Activated CD4-positive, CD25-positive, alpha-beta regulatory T cell treated with anti-CD3 and anti-CD28 coated beads, Interleukin-2, amount 50 U/mL, for 72 hours (primary cell): ENCODE results near the gene SEC22B.
"Not testable (repeated sequence)": the region's sequence is repeated elsewhere in the genome, so short reads cannot be mapped to it uniquely, and the experiment has no call there.

ENCODE experiments used
- DNase-seq: peaks from one replicate; pipeline ENCODE4 v3.0.0; 2021

Gene SEC22B

DNA sequence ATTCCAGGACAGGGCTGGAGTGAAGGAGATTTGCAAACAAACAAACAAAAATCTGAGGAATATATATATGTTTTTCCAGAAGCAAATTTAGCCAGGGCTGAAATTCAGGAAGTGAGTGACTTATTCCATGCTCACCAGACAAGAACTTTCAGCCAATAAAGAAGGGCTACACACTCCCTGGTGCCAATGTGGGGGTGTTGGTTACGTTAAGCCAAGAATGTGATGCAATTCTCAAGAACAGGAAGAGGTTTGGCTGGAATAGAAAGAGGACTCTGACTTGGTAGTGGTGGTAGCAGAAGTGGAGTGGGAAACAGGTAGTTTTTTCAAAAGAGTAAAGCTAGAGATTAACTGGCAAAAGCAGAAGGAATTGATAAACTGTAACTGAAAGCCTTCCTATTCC, 31.7 kb downstream of the SEC22B start:
- not testable (repeated sequence) for DNase-seq

DNA sequence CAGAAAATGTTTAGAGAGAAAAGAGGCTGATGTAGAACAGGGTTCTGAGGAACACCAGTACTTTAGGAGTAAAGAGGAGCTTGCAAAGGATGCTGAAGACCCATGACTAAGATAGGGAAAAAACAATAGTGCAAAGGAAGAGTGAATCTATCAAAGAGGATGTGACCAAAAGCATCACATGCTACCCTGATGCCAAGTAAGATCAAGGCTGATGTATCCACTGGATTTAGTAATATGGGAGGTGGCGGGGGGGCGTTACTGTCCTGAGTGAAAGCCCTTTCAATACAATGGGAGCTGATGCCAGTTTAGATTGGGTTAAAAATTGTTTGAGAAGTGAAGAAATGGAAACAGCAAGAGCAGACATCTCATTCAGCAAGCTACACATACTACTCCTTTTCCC, 32.2 kb downstream of the SEC22B start:
- not testable (repeated sequence) for DNase-seq

DNA sequence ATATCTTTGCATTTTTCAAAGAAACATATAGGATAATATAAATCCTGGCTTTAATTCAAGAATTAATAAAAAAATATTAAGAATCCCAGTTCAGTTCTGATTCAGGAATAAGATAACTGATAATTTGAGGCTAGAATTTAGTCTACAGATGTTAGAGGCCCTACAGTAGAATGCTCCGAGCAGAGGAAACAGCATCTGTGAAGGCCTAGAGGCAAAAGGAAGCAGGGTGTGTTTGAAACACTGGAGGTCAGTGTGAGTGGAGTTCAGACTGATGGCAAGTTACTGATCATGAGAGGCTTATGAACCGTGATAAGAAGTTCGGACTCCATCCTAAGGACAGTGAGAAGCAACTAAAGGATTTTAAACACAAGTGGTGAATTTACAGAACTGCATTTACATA, 33.0 kb downstream of the SEC22B start:
- not testable (repeated sequence) for DNase-seq

DNA sequence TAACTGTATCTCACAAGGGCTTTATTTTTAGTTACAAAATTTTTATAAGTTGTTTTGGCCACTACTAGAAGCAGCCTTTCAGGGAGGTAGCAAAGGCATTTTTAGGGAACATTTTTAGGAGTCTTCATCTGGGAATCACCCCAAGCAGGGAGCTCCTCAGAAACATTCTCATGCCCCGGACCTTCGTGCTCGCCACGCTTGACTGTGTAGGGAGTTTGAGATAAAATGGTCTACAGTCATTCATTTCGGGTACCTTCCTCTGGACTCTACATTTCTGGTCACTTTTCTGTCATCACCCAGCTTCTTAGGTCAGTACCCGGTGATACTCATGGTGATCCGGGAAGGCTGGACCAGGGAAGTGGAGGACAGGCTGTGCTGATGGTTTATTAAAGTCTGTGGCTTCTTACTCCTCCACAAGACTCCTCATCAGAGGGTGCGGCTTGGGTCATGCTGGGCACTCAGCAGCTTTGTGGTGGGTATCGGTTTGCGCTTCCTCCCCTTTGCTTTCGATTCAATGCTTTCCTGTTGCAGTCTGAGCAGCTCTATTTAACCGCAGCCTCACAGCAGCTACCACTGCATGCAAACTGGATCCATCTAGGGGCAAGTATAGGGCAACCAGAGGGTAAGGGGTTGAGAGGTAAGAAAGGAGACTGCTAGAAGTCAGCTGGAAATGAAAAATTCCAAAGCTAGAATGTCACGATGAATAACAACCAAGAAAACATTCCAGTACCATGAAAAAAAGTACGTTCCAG, 33.6 kb downstream of the SEC22B start:
- DNase-seq = peak; percentile 51

DNA sequence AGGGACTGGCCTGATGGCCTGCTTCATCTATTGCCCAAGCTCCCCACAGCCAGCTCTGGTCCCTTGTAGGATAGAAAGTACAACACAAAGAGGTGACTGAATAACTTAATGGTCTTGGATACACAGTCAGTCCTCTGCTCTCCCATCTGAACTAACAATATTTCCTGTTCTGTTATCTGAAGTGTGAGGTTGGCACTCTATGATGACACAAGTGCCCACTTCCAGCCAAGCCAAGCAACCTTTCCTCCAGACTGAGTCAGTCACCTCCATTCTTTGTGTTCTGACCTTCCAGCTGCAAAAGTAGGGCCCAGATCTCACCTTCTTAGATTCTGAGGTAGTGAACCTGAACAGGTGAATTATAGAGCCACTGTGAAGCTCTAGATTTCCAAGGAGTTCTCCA, 34.5 kb downstream of the SEC22B start:
- DNase-seq = not testable (repeated sequence)

DNA sequence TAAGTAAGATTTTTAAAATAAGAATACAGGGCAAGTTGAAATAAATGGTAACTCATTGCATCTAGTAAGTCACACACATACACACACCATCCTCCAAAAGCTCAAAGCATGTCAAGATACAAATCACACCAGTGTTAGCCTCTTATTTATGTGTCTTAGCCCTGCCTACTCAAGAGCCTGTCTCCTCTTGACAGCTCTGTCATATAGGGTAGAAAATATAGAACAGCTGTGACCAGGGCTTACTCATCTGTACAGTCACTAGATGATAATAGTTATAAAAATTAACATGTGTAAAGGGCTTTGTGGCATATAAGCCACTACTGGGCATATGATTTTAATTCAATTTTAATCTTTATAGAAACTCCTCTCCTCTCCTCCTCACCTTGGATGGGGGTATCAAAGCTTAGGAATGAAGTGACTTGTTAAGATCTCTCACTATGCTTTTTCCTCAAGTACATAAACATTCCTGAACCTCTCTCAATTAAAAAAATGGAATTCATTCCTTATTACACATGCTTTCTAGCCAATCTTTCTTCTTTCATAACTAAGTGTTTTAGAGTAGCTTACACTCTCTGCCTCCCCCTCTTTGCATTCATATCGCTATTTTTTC, 35.6 kb downstream of the SEC22B start:
- not testable (repeated sequence) for DNase-seq

DNA sequence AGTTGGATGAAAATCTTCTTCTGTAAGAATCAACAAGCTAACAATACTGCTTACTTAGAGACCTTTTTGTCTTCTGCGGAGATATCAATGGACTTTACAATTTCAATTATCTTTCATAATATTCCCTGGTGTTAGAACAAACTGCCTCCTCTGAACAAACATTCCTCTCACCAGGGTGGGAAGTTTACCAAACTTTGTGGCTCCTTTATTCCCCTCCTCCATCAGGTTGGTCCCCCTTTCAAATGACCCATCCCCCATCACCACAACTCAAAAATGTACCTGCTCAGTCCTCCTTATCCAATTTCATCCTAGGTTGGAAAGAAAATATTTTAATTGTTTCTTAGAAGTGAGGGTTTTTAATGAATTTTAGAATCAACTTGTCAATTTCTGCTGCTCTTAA, 40.2 kb downstream of the SEC22B start:
- DNase-seq = not testable (repeated sequence)

DNA sequence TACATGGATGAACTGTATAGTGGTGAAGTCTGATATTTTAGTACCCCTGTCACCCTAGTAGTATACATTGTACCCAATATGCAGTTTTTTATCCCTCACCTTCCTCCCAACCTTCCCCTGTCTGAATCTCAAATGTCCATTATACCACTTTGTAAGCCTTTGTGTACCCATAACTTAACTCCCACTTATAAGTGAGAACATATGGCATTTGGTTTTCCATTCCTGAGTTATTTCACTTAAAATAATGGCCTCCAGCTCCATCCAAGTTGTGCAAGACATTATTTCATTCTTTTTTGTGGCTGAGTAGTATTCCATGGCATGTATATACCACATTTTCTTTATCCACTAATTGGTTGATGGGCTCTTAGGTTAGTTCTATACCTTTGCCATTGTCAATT, 42.4 kb downstream of the SEC22B start:
- DNase-seq = not testable (repeated sequence)

DNA sequence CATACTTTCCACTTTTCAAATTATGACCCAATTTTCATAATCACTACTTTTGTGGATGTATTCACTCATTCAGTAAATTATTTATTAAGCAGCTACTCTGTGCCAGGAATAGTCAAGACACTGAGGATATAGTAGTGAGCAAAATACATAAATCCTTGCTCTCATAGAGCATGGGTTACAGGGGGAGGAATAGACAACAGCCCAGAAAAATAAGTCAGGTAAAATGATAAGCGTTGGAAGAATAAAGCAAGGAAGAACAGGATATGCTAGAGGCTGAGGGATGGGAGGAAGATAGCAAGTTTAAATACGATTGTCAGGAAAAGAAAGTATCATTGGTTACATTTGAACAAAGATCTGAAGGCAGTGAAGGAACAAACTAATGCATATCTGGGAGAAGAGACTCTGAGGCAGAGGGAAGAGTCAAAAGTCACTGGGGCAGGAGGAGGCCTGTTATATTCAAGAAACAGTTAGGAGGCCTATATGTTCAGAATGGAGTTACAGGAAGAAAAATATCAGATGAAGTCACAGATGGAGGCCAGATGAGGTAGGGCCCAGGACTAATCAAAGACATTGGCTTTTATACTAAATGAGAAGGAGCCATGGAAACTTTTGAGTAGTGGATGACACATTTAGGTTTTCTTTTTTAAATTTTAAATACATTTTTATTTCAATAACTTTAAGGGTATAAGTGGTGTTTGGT, 42.9 kb downstream of the SEC22B start:
- DNase-seq = no peak

DNA sequence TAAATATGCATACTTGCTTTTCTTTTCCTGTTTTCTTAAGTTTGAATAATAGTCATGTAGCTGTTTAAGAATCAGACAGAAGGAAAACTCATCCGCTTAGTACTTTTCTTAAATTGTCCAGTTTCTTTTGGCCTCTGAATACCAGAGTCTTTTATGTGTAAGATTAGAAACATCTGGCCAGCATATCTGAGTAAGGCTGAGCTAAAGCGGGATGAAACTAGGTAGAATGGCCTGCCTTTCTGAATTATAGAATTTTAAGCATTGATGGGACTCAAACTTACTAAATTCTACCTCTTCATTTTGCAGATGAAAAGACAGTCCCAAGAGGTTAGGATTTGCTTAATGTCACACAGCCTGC, 43.9 kb downstream of the SEC22B start:
- not testable (repeated sequence) for DNase-seq

DNA sequence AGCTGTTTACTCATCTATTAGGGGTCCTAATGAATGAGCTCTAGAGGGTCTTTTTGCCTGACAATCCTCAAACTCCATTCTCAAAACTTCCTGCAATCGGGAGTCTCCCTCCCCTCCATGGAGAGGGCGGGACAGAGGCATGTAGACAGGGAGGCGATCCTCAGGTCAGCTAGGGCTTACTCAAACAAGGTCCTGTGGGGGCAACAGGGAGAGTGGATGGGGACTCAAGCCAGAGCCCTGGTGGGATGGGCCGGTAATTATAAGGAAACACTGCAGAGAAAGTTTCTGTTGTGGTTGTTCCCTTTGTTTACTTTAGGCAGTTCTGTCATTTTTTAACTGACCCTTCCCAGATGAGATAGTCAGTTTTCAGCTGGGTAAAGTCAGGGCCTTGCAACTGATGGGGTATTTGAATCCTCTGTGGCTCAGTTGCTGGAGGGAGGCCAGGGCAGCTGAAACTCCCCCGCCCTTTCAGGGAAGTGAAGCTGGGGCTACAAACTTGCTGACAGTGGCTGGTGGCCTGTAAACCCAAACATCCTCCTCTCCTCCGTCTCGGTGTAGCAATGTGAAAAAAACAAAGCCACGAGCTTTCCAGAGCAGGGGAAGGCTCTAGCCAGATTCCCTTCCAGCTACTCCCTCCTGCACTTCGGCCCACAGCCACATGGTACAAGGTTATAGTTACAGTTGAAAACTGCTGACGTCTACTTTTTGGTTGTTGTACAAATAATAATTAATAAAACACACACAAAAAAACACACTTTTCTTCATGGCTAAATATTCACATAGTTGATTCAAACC, 44.5 kb downstream of the SEC22B start:
- not testable (repeated sequence) for DNase-seq

DNA sequence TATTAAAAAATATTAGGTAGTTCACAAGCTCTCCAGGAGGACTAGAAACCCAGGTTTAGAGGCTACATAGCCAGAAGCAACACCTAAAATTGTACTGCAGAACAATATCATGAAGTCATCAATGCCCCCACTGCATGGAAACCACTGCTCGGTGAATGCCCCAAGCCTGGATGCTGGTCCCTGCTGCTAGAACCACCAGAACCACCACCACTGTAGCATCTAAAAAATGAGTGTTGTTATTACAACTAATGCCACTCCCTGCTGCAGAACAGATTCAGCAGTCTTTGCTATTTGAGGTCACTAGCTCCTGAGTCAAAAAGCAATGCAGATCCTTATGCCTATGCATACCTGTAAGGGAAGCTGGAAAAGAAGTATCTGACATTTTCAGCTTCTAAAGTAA, 48.4 kb downstream of the SEC22B start:
- not testable (repeated sequence) for DNase-seq

DNA sequence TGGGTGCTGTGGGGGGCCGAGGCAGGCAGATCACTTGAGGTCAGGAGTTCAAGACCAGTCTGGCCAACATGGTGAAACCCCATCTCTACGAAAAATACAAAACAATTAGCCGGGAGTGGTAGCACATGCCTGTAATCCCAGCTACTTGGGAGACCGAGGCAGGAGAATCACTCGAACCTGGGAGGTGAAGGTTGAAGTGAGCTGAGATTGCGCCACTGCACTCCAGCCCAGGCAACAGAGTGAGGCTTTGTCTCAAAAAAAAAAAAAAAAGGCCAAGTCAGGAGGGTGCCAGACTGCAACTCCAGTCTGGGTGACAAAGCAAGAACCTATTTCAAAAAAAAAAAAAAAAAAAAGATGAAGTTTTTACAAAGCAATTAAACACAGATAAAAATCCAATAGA, 50.1 kb downstream of the SEC22B start:
- DNase-seq = not testable (repeated sequence)

DNA sequence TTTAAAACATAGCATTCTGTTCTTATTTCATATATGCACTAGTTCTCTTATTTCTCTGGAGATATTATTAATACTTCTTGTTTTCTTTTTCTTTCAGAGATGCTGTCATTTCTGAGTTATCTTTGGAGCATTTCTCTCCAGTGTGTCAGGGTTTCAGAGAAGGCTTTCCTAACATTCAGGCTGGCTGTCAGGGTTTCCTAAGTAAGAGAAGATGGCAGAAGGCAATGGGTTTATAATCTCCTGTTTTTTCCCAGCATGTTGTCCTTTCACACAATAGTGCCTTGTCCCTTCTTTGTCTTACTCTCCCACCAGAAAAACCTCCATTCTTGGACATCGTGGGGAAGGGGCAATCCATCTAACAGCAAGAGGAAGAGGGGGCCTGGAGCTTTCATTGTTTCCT, 51.7 kb downstream of the SEC22B start:
- DNase-seq = not testable (repeated sequence)

DNA sequence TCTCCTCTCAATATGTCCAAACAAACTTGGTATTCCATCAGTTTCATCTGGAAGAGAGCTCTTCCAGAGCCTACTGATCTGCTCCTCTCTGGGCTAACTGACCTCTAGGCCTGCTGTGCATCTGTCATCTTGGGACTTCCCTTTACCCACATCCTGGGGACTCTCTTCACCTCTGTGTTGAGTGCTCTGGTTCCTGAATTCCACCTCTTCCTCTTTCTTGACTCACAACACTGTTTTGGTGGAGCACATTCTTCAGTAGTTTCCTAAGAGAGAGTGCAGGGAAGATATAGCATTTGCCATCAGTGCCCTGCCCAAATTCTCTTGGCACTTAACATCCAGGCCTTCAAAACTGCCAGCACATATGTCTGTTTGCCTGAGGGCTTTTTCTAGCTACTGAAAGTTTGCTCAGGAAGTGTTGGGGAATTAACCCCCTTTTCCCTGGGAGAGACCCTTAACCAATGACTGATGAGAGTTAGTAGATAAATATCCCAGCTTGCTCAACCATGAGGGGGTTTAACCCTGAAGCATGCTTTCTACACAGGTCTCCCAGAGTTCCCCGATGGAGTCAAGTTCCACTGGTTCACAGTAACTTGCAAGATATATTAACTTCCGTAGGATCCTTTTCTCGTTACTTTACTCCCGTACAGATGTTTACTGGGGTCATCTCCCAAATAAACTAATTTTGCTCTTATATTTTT, 52.4 kb downstream of the SEC22B start:
- not testable (repeated sequence) for DNase-seq

DNA sequence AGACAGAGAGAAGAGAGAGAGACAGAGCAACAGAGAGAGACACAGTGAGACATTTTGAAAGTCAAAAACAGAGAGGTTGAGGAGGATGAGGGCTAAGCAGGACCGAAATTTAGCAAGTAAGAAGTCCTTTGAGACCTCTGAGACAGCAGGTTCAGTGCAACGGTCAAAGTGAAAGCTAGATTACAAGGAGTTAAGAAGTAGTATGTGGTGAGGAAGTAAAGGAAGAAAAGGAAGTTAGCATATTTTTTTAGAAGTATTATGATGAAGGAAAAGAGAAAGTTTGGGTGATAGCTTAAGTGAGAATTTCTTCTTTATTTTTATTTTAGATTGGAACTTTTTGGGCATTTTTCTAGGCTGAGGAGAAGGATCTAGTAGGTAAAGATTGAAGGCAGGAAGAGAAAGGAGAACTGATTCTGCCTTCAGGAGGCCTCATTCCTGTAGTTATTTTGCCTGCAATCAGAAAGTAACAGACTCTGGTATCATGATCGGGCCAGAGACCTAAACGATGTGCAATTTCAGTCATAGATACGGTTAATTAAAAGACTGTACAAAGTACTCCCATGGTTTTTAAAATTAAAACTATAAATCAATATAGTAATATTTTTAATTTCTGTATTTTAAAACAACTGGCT, 53.9 kb downstream of the SEC22B start:
- not testable (repeated sequence) for DNase-seq

DNA sequence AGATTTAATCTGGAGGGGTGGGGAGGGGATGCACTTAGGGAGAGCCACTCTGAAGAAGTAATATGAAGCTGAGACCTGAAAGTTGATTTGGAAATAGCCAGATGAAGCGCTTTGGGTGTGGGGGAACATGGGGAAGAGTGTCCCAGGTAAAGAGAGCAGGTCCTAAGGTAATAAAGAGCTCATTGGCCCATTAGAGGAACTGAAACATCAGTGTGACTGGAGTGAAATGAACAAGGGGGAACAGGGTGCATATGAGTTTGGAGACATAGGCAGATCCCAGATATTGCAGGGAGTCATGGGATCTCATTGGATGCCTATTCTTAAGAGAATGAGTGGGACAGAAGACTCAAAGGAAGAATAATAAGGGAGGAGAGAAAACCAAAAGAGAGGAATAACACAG, 54.5 kb downstream of the SEC22B start:
- not testable (repeated sequence) for DNase-seq

DNA sequence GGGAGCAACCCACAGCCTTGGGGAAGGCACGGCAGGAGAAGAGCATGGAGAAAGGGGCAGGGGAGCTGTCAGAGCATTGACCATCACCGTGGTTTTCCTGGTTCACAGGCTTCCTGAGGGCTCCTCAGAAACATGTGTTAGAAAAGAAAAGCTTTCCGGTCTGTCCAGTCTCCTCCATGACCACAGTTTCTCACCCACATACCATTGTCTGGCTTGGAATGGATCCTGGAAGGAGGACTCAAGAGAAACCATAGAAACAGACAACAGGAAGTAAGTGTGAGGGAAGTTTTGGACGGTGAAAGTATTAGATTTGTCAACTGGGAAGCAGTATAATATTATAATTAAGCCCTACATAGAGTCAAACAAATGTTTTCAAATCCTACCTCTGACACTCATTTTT, 55.8 kb downstream of the SEC22B start:
- not testable (repeated sequence) for DNase-seq

DNA sequence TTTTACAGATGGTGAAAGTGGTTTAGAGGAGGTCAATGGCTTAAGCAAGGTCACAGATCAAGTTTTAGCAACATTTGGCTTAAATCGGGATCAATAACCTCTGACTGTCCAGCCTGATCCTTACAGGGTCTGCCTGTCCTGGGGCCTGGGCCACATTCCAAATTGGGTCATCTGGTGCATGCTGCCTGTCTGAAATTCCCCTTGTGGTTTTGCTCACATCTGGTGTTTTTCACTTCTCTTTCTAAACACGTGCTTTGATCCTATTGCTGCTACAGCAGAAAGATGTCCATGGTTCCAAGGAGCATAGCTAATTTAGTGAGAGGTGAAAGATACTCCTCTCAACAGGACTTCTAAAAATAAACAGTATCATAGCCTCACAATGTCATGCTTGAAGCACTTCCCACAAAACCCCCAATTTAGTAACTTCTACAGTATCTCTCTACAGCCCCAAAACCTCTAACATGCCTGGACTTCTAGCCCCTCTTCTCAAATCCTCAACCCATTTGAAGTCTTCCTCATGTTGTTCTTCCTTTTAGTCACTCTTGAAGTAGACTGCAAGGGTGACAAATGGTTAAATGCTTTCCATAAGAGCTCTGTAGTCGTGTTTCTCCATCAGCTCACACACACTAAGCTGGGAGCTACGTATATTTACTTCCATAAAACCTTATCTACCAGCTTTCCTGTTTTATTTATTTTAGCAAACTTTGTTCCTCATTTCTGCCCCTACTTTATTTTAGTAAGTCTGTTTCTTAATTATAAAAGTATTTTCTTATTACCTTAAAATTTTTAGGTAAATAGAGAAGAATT, 58.7 kb downstream of the SEC22B start:
- not testable (repeated sequence) for DNase-seq

DNA sequence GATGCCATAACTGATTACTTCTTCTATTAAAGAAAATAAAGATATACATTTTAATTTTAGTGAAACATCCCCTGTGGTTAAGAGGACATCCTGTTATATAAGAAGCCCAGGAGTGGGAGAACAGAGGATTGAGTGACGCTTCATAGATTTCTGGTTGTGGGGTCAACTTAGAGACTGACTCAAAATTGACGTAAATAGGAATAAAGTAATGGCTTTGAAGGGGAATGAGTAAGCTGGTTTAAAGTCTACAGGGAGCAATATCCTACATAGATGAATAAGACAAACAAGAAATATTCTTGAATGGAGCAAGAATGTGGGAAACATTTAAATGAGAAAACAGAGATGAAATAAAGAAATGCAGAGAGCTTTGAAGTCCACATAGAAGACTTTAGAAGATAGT, 60.2 kb downstream of the SEC22B start:
- DNase-seq = not testable (repeated sequence)

DNA sequence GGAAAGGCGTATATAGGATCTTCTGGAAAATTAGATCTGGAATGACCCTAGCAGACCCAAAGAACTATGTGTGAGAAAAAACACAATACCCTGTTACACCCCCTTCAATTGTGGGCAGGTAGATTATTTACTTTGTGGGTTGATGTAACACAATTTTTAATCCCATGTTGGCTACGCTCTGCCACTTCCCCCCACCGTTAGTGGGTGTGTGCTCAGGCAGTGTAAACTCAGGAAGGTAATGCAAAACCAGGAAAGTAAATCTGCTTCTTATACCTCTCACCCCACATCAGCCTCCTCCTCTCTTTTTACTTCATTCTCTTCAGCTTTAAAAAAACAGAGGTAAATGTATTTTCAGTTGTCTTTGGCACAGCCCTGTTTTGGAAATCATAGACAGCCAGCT, 63.2 kb downstream of the SEC22B start:
- not testable (repeated sequence) for DNase-seq
